Hepatic stellate cell (primary cell): ENCODE results near the gene CCL22.
"Not testable (repeated sequence)": the region's sequence is repeated elsewhere in the genome, so short reads cannot be mapped to it uniquely, and the experiment has no call there.

Experiments used
- DNase-seq: peaks from one replicate; pipeline ENCODE4 v3.0.0; 2011; ENCODE audit warnings: low spot score

CCL22 gene

DNA sequence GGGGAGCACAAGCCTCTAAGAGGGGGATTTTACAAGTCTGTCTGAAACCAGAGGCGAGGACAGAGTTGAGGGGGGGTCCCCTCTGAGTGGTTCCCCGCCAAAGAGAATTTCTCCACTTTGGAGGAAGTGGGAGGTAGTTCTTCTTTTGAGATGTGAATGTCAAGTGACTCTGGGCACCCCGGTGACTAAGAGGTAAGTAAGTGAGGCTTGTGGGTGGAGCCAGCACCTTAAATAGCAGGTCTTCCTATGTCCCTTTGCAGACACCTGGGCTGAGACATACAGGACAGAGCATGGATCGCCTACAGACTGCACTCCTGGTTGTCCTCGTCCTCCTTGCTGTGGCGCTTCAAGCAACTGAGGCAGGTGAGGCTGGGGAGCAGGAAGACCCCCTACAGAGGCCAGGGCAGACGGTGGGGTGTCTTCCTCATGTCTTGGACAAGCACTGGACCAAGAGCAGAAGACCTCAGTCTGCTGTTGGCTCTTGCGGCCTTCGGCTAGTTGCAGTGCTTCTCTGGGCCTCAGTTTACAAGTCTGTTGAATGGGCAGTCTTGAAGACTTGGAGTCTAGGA, at the start of gene CCL22:
Gene CCL22, plus strand, starts transcription at position 257 of the 569 bp plus-strand sequence. Its CDS starts 34 bp downstream, at position 291.
- no peak for DNase-seq

- DNase-seq, result no peak
Observed at GRCh38 chr16:57310801-57311200, 47.8 kb upstream of the CCL22 start.

GRCh38 chr16:57313509-57313908, 45.1 kb upstream of the CCL22 start:
- no peak for DNase-seq

DNA sequence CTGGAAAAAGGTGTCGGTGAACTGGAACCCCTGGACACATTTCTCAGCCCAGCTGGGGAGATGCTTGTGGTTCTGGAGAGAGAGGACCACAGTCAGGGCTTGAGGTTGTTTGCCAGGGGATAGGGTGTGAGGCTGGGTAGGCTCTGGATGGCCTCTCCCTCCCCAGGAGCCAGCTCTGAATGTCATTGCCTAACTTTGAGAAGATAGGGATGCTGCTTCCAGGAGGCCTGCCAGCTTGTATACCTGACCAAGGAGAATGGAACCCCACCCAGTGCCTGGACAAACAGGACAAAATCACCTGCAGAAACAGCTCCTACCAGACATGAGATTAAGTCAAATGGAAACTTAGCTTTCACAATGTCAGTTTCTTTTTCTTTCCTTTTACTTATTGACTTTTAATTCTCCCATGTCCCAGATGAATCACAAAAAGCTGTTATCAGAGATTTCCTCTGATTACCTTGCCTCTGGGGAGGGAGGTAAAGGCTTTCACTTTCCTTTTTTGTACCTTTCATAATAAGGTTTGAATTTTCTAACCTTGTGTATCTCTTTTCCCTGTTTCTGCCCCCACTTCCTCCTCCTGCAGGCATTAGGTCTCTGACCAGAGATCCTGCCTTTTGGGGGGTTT, 44.3 kb upstream of the CCL22 start:
- no peak for DNase-seq

- DNase-seq, result no peak
Observed at GRCh38 chr16:57315416-57315815, 43.2 kb upstream of the CCL22 start.

GRCh38 chr16:57316390-57317017, 42.1 kb upstream of the CCL22 start:
- peak; percentile 80 for DNase-seq

GRCh38 chr16:57318240-57318970, 40.2 kb upstream of the CCL22 start:
- DNase-seq, result peak; percentile 54

- no peak for DNase-seq
Observed at GRCh38 chr16:57319646-57320045, 38.9 kb upstream of the CCL22 start.

- DNase-seq, result no peak
Observed at GRCh38 chr16:57324749-57325148, 33.8 kb upstream of the CCL22 start.

DNA sequence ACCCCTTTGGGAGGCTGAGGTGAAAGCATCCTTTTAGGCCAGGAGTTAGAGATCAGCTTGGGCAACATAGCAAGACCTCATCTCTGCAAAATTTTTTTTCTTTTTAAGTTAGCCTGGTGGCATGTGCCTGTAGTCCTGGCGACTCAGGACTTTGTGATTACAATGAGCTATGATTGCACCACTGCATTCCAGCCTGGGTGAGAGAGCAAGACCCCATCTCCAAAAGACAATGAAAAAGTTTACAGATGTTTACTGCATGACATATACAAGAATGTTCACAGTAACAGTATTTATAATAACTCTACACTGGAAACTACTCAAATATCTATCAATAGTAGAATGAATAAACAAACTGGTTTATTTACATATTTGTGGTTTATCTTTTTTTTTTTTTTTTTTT, 33.1 kb upstream of the CCL22 start:
- no peak for DNase-seq

DNA sequence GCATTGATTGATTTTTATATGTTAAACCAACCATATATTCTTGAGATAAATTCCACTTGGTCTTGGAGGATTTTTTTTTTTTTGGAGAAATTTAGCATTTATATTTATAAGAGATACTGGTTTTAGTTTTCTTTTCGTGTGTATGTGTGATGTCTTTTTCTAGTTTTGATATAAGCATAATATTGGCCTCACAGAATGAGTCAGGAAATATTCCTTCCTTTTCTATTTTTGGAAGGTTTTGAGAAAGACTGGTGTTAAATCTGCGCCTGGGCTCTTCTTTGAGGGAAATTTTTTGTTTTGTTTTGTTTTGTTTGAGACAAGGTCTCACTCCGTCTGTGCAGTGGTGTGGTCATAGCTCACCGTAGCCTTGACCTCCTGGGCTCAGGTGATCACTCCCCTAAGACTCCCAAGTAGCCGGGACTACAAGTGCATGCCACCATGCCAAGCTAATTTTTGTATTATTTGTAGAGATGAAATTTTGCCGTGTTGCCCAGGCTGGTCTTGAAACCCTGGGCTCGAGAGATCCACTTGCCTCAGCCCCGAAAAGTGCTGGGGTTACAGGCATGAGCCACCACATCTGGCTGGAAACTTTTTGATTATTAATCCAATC, 28.8 kb upstream of the CCL22 start:
- no peak for DNase-seq

GRCh38 chr16:57331355-57331754, 27.2 kb upstream of the CCL22 start:
- no peak for DNase-seq

DNA sequence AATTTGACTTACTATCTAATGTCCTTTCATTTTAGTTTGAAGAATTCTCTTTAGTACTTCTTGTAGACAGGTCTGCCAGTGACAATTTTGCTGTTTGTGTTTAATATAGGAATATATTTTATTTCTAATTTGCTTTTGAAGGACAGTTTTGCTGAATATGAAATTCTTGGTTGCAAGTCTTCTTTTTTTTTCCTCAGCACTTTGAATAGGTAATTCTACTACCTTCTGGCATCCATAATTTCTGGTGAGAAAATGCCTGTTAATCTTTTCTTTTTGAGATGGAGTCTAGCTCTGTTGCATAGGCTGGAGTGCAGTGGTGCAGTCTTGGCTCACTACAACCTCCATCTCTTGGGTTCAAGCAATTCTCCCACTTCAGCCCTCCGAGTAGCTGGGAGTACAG, 25.2 kb upstream of the CCL22 start:
- DNase-seq, result no peak

DNA sequence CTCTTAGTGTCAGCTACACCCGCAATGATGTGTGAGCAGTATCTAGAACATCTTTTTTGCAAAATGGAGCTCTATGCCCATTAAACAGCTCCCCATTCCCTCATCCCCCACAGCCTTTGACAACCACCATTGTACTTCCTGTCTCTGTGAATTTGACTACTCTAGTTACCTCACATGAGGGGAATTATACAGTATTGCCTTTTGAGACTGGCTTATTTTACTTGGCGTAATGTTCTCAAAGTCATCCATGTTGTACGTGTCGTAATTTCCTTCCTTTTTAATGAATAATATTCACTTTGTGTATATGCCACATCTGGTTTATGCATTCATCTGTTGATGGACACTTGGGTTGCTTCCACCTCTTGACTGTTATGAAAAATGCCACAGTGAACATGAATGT, 23.2 kb upstream of the CCL22 start:
- DNase-seq, result no peak

DNA sequence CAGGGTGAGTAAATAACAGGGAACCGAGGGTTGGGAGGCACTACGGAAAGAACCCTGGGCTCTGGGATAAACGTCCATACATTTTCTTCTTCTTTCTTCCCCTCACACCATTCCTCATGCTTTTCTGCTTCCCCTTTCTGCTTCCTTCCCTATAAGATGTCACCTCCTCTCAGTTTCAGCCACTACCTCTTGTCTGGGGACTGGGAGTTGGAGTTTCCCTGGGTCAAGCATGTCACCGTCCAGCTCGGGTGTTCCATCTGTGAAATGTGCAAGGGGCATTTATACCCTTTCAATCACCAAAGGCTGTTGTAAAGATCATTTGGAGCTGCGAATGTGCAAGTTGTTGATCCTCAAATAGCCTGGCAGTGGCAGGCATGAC, 17.5 kb upstream of the CCL22 start:
- DNase-seq, result no peak

GRCh38 chr16:57341441-57342303, 16.9 kb upstream of the CCL22 start:
- DNase-seq, result peak; percentile 43

DNA sequence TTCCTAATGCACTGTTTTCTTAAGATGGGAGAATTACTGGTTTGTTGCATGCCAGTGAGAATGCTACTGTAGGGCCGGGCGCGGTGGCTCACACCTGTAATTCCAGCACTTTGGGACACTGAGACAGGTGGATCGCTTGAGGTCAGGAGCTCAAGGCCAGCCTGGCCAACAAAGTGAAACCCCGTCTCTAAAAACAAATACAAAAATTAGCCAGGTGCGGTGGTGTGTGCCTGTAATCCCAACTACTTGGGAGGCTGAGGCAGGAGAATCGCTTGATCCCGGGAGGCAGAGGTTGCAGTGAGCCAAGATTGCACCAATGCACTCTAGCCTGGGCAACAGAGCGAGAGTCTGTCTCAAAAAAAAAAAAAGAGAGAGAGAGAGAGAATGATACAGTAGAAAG, 16.0 kb upstream of the CCL22 start:
- DNase-seq, result not testable (repeated sequence)

DNA sequence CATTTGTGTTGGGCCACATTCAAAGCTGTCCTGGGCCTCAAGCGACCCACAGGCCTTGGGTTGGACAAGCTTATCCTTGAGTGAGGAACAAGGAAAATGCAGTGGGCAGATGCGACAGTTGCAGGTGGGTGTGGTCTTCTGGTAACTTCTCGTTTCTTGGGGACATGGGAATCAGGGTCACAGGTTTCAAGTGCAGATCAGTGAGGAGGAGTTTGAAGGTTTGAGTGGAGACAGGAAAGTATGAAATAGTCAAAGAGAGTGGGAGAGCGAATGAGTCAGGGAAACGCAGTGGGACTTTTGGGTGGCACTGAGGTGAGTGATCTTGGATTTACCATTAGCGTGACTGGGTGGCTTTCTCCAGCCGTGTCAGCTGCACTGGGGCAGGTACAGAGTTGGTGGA, 15.4 kb upstream of the CCL22 start:
- no peak for DNase-seq

GRCh38 chr16:57344094-57344493, 14.5 kb upstream of the CCL22 start:
- not testable (repeated sequence) for DNase-seq

DNA sequence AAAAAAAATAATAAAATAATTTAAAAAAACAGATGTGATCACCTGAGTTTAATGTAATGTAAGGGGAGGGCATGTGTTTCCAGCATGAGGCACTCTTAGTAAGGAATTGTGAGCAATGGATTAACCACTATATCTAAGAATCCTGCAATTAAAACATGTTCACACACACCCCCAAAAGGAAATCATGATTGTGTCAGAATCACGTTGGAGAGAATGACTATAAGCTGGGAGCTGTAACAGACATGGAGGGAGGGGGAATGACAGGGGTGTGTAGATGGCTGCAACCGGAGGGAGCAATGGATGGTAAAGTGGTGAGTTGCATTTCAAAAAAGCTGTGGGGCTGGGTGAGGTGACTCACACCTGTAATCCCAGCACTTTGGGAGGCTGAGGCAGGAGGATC, 13.6 kb upstream of the CCL22 start:
- no peak for DNase-seq

- no peak for DNase-seq
Observed at GRCh38 chr16:57345666-57346204, 12.8 kb upstream of the CCL22 start.
